ENCODE measurements around the gene FHIP2A. TPM values are rescaled to one million over a fixed set of nuclear protein-coding genes. Genes with fewer than 3 reads are reported as not detected.
"Not testable (repeated sequence)": the region's sequence is repeated elsewhere in the genome, so short reads cannot be mapped to it uniquely, and the experiment has no call there.

Gene FHIP2A
- total and polyA plus RNA-seq, 9 donors: 11.9 to 40.3 (median 31.6) TPM

DNA sequence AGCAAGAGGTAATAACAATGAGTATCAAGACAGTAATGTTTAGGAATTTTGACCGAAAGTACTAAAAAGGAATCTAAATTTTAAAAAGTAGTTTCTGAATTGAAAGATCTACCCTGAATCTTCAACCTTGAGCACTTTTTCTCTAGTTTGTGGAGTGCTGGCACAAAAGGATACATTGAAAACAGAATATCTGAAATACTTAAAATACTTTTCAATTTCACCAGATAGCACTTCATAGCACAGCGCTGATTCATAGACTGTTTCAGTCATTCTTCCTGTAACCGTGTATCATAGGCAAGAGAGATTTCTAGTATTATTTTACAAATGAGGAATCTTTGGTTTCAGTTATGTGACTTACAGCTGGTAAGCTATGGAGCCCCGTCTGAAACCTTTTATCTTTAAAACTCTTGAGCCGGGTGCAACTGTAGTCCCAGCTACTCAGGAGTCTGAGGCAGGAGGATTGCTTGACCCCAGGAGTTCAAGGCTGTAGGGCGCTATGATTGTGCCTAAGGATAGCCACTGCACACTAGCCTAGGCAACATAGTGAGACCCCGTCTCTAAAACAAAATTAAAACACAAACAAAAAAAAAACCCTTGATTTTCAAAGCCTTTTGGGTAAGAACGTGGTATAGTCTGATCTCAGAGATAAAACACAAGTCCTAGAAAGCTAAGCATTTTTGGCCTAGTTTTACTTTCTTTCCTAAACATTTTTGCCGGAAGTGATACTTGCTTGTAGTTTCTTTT is 35.1 kb downstream of the FHIP2A start:
- Histone ChIP-seq H3K27me3 (no peaks in the 10 kb centered on the region), H3K4me3 (no peak overlapping the region), H3K9me3 (no peaks in the 10 kb centered on the region), H3K27ac (no peak overlapping the region), H3K4me1 (ENCODE audit: insufficient read depth) (no peaks in the 10 kb centered on the region), H3K36me3 (no peaks in the 10 kb centered on the region)
- TF ChIP-seq EP300 (IDR thresholded peaks at IDR 0.05) (no peak), POLR2A (IDR thresholded peaks at IDR 0.05) (no peak)
- TF ChIP-seq, protein P1, sequence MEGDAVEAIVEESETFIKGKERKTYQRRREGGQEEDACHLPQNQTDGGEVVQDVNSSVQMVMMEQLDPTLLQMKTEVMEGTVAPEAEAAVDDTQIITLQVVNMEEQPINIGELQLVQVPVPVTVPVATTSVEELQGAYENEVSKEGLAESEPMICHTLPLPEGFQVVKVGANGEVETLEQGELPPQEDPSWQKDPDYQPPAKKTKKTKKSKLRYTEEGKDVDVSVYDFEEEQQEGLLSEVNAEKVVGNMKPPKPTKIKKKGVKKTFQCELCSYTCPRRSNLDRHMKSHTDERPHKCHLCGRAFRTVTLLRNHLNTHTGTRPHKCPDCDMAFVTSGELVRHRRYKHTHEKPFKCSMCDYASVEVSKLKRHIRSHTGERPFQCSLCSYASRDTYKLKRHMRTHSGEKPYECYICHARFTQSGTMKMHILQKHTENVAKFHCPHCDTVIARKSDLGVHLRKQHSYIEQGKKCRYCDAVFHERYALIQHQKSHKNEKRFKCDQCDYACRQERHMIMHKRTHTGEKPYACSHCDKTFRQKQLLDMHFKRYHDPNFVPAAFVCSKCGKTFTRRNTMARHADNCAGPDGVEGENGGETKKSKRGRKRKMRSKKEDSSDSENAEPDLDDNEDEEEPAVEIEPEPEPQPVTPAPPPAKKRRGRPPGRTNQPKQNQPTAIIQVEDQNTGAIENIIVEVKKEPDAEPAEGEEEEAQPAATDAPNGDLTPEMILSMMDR (IDR thresholded peaks at IDR 0.05): no peak
- 35 to 42% (median 38%) methylated on average over 9 of the region's 9 CpGs for WGBS, 3 donors
- intact Hi-C loops (cut with DNase I): no loop called here
- no peak for DNase-seq

DNA sequence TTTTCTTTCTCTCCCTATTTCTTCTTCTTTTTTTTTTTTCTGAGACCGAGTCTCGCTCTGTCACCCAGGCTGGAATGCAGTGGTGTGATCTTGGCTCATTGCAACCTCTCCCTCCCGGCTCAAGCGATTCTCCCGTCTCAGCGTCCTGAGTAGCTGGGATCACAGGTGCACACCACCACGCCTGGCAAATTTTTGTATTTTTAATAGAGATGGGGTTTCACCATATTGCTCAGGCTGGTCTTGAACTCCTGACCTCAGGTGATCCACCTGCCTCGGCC is 35.6 kb downstream of the FHIP2A start:
- H3K36me3 ChIP-seq; intact Hi-C loops (cut with DNase I); H3K4me3 ChIP-seq: not testable (repeated sequence)

DNA sequence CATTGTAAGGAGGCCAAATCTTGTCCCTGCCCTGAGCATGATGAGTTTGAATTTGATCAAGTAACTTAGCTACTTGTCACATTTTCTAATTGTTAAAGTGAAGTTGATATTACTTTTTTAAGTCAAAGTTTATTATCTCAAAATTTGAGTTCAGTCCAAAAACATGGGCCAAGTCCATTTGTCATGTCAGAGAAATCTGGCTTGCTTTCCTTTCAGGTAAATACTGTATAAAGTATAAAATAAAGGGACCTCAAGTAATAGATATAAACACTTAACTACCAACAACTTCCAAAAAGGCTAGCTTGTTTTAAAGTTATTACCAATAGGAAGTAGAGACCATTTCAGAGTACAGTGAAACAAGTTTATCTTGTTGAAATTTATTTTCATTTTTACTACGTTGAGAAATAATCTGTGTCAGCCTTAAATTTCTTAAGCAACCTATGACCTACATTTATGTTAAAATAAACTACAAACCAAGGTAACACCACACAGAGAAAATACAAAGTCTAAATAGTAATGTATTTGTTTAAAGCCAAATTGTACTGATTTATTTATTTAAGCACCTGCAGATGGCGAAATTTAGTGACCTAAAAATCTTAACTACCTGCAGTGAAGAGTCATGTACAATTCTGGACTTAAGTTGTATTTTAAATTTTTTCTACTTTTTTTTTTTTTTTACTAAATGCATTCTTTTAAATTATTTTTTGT is 36.5 kb downstream of the FHIP2A start:
- DNase-seq: no peak
- WGBS, 3 donors: 51 to 56% (median 52%) methylated on average over 2 of the region's 2 CpGs
- no peak for TF ChIP-seq EP300 (IDR thresholded peaks at IDR 0.05)
- Histone ChIP-seq H3K27ac (no peak overlapping the region), H3K4me3 (no peak overlapping the region), H3K36me3 (no peaks in the 10 kb centered on the region), H3K27me3 (no peaks in the 10 kb centered on the region), H3K9me3 (no peaks in the 10 kb centered on the region), H3K4me1 (ENCODE audit: insufficient read depth) (no peaks in the 10 kb centered on the region)
- intact Hi-C loops (cut with DNase I): no loop called here

More for the DNA sequence above, 35.6 kb downstream of the FHIP2A start:
- not testable (repeated sequence) for H3K9me3 ChIP-seq; H3K4me1 ChIP-seq (ENCODE audit: insufficient read depth); H3K27ac ChIP-seq; DNase-seq; H3K27me3 ChIP-seq
- WGBS, 3 donors: 88 to 93% (median 89%) methylated on average over 8 of the region's 8 CpGs

DNA sequence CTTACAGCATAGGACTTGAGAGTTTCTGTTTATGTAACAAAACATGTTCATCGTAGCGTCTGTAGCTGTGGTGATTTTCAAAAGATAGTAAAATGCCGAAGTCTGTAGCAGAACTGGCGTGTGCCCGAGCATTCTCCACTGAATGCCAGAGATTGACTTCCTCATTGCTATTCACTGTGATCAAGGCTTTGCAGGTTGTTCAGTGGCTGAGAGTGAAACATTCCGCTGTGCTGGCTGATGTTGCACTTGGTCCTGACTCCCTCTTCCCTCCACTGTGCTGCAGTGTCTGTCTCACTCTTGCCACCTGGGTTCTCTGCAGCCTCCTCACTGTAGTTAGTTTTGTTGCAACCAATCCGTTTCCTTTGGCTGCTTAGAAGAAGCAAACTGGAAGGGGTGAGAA is 37.6 kb downstream of the FHIP2A start:
- 93 to 96% (median 94%) methylated on average over 7 of the region's 7 CpGs for WGBS, 3 donors
- H3K36me3 ChIP-seq: no peaks in the 10 kb centered on the region
- H3K9me3 ChIP-seq: no peaks in the 10 kb centered on the region
- H3K27ac ChIP-seq: no peak overlapping the region
- H3K4me1 ChIP-seq (ENCODE audit: insufficient read depth): no peaks in the 10 kb centered on the region
- intact Hi-C loops (cut with DNase I): no loop called here
- H3K4me3 ChIP-seq: no peak overlapping the region
- no peak for DNase-seq
- TF ChIP-seq POLR2A (IDR thresholded peaks at IDR 0.05): no peak
- no peak for TF ChIP-seq EP300 (IDR thresholded peaks at IDR 0.05)
- TF ChIP-seq, protein P1 (IDR thresholded peaks at IDR 0.05): no peak
- no peaks in the 10 kb centered on the region for H3K27me3 ChIP-seq

DNA sequence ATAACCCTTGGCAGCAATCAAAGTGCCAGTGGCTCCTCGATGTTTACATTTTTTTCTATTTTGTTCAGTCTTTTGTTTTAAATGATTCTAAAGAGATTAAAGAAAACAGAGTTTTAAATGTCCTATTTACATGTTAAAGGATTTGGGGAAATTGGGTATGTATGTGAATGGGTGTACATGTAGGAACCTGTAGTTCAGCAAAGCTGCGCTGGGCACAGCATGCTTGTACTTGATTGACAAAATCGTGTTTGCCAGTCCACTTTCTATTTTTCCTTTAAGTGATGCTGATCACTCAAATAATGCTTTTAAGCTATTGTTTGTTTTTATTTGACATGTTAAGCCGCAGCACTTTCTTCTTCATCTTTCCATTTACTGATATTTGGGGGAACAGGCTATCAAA is 40.9 kb downstream of the FHIP2A start:
- intact Hi-C loops (cut with DNase I): no loop called here
- H3K9me3 ChIP-seq: no peaks in the 10 kb centered on the region
- no peaks in the 10 kb centered on the region for H3K27me3 ChIP-seq
- 89 to 96% (median 93%) methylated on average over 4 of the region's 4 CpGs for WGBS, 3 donors
- TF ChIP-seq, protein P1 (IDR thresholded peaks at IDR 0.05): no peak
- TF ChIP-seq EP300 (IDR thresholded peaks at IDR 0.05) (no peak), POLR2A (IDR thresholded peaks at IDR 0.05) (no peak)
- no peak overlapping the region for H3K27ac ChIP-seq
- no peak for DNase-seq
- H3K36me3 ChIP-seq: no peaks in the 10 kb centered on the region
- no peak overlapping the region for H3K4me3 ChIP-seq
- no peaks in the 10 kb centered on the region for H3K4me1 ChIP-seq (ENCODE audit: insufficient read depth)
